B cell (primary cell): Measurements from ENCODE around the gene EYA3. TPM values are rescaled to one million over a fixed set of nuclear protein-coding genes. Genes with fewer than 3 reads are reported as not detected.

Experiments used
- ATAC-seq: fragments of 200-7000 bp; cut with Tn5 transposase; one replicate; pipeline ENCODE4 v1.10.0; 2021; ENCODE audit warnings: low read depth, mild to moderate bottlenecking, moderate number of reproducible peaks, moderate library complexity
- CTCF ChIA-PET: fragments of 350-600 bp; sonication (Branson Sonifier 250); formaldehyde crosslinking; loops from one replicate; lab custom pipeline; 2021; ENCODE audit warnings: antibody characterized with exemption, inconsistent platforms; lab: Charles Lee
- POLR2A ChIA-PET: fragments of 350-600 bp; sonication (Branson Sonifier 250); formaldehyde crosslinking; loops from one replicate; lab custom pipeline; 2021; ENCODE audit warnings: antibody characterized with exemption; lab: Charles Lee
- DNase-seq: peaks from one replicate; pipeline ENCODE4 v3.0.0; 2013
- H2AFZ ChIP-seq: 2 replicates; pipeline ENCODE4 v1.6.1; 2012; ENCODE audit warnings: mild to moderate bottlenecking, low read depth, low read length; ENCODE audit not compliant: insufficient read depth, poor library complexity, severe bottlenecking
- H3K27ac ChIP-seq, 2 donors: 1 replicate in 1 of 2; 2 replicates in 1 of 2; pipeline ENCODE4 v1.5.1; 2012 to 2013; ENCODE audit warnings: low read length in 2 of 2, mild to moderate bottlenecking in 2 of 2, moderate library complexity in 1 of 2
- H3K27me3 ChIP-seq, 4 experiments: fragments of 200-600 bp in 1 of 4; sonication (generic) in 1 of 4; replicated peaks in 1 of 4; 1 replicate in 2 of 4; 2 replicates in 2 of 4; pipeline versions ENCODE4 v1.6.1 to v1.7.0; 2013 to 2016; ENCODE audit warnings: low read length in 3 of 4, mild to moderate bottlenecking in 2 of 4, mixed read lengths in 1 of 4, moderate library complexity in 1 of 4; ENCODE audit not compliant: insufficient read depth in 4 of 4, control insufficient read depth in 3 of 4; ENCODE audit errors: control extremely low read depth in 1 of 4
- H3K36me3 ChIP-seq, 2 experiments: replicated peaks in 1 of 2; 1 replicate in 1 of 2; 2 replicates in 1 of 2; pipeline versions ENCODE4 v1.6.1 to v1.7.1; 2013; ENCODE audit warnings: low read length in 1 of 2; ENCODE audit not compliant: insufficient read depth in 2 of 2, control insufficient read depth in 1 of 2; ENCODE audit errors: control extremely low read depth in 1 of 2, extremely low read depth in 1 of 2
- H3K4me1 ChIP-seq, 2 donors: fragments of 200-600 bp in 1 of 2; sonication (generic) in 1 of 2; 1 replicate in 1 of 2; 2 replicates in 1 of 2; pipeline versions ENCODE4 v1.5.1 to v1.6.1; 2013 to 2017; ENCODE audit warnings: low read length in 2 of 2; ENCODE audit not compliant: control insufficient read depth in 2 of 2, insufficient read depth in 2 of 2
- H3K4me2 ChIP-seq: replicated peaks from 2 replicates; pipeline ENCODE3; 2012; ENCODE audit warnings: mild to moderate bottlenecking, low read depth, low read length; ENCODE audit not compliant: poor library complexity, severe bottlenecking
- H3K4me3 ChIP-seq, 5 experiments: fragments of 200-600 bp in 1 of 5; sonication (generic) in 1 of 5; 1 replicate in 3 of 5; 2 replicates in 2 of 5; pipeline versions ENCODE4 v1.5.1 to v1.7.0; 2011 to 2016; ENCODE audit warnings: low read length in 4 of 5, mild to moderate bottlenecking in 4 of 5, low read depth in 2 of 5, control low read depth in 1 of 5, moderate library complexity in 1 of 5; ENCODE audit not compliant: insufficient read depth in 1 of 5; ENCODE audit errors: control extremely low read depth in 1 of 5, extremely low read depth in 1 of 5
- H3K79me2 ChIP-seq: fragments of 200-600 bp; sonication (generic); one replicate; pipeline ENCODE4 v1.6.0; 2016; ENCODE audit warnings: low read length; ENCODE audit not compliant: control insufficient read depth, insufficient read depth
- H3K9ac ChIP-seq: fragments of 200-600 bp; sonication (generic); 2 replicates; pipeline ENCODE4 v1.6.1; 2017; ENCODE audit warnings: mild to moderate bottlenecking, low read length, moderate library complexity
- H3K9me3 ChIP-seq, 3 donors: one replicate each; pipeline versions ENCODE4 v1.6.1 to v1.7.1; 2013; ENCODE audit warnings: low read length in 2 of 3; ENCODE audit not compliant: control insufficient read depth in 2 of 3, insufficient read depth in 1 of 3; ENCODE audit errors: control extremely low read depth in 1 of 3
- H4K20me1 ChIP-seq: 2 replicates; pipeline ENCODE4 v1.6.0; 2012; ENCODE audit warnings: mild to moderate bottlenecking, low read length; ENCODE audit not compliant: insufficient read depth, control insufficient read depth, poor library complexity, severe bottlenecking
- H3K27ac Mint-ChIP-seq: one replicate; pipeline ENCODE4 v1.8.0; 2021; ENCODE audit warnings: mixed read lengths
- H3K27me3 Mint-ChIP-seq: one replicate; pipeline ENCODE4 v1.8.0; 2021; ENCODE audit warnings: mixed read lengths
- H3K4me1 Mint-ChIP-seq: one replicate; pipeline ENCODE4 v1.8.0; 2021; ENCODE audit warnings: mixed read lengths
- H3K4me3 Mint-ChIP-seq: one replicate; pipeline ENCODE4 v1.8.0; 2021; ENCODE audit warnings: mixed read lengths
- H3K9me3 Mint-ChIP-seq: one replicate; pipeline ENCODE4 v1.8.0; 2022; ENCODE audit warnings: mixed read lengths; ENCODE audit not compliant: insufficient read depth
- EZH2 ChIP-seq: IDR thresholded peaks from 2 replicates; pipeline ENCODE4 v1.6.1; 2012; ENCODE audit warnings: borderline replicate concordance, low read depth, mild to moderate bottlenecking, moderate library complexity, low read length; ENCODE audit not compliant: insufficient read depth, poor library complexity, severe bottlenecking
- WGBS: methylation state at CpG from one replicate; pipeline ENCODE4 v1.1.5; 2013; ENCODE audit warnings: missing lambda C conversion rate; ENCODE audit not compliant: insufficient coverage; 5-methylcytosine and 5-hydroxymethylcytosine counted together
- intact Hi-C: fragments of 100-400 bp; cut with micrococcal nuclease; formaldehyde crosslinking; loops from one replicate; pipeline ENCODE4 v1.10.0; 2022
- polyA plus RNA-seq: library from polyadenylated mRNA; depleted of rRNA; stranded (reverse); fragments of >200 nt; gene quantifications from 2 replicates; pipeline ENCODE4 v1.2.3, GENCODE V29; 2012
- total RNA-seq, 2 donors: library from RNA; stranded (reverse); fragments of 120-200 nt in 1 of 2; gene quantifications; 1 replicate in 1 of 2; 2 replicates in 1 of 2; pipeline versions ENCODE4 v1.2.3 to v1.2.4, GENCODE V29; 2013 to 2022
- TF ChIP-seq, protein P1 (sequence below): fragments of 200-600 bp; IDR thresholded peaks from one replicate; pipeline ENCODE4 v1.8.0; 2022; ENCODE audit warnings: antibody characterized with exemption, mild to moderate bottlenecking

The EYA3 gene
- total and polyA plus RNA-seq, 2 donors (not counting 1 experiment from before 2014, with no cell fraction given), result 14.1 to 31.3 TPM

DNA sequence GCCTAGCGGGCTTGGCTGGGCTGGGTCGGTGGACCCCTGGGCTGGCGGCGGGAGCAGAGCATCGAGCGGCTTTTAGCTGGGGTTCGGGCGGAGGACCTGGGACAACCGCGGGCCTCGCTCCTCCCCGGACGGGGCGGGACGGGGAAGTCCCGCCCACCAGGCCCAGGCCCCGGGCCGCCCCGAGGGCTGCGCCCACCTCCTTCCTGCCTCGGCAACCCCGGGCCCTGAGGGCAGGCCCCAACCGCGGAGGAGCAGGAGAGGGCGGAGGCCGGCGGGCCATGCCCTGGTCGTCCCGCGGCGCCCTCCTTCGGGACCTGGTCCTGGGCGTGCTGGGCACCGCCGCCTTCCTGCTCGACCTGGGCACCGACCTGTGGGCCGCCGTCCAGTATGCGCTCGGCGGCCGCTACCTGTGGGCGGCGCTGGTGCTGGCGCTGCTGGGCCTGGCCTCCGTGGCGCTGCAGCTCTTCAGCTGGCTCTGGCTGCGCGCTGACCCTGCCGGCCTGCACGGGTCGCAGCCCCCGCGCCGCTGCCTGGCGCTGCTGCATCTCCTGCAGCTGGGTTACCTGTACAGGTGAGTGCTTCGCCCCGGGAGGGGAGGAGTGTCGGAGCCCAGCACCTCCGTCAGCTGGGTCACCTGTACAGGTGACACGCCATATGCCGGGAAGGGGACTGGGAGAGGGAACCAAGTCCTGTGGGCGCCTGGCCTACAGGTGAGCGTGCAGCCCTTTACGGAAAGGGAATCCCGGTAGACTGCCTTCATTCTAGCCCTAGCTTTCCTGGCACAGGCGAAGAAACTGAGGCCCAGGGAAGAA lies 128.4 kb downstream of the EYA3 start, which contains the start of gene XKR8:
Gene XKR8, plus strand, starts transcription at position 182 of the 812 bp plus-strand sequence. Its CDS starts 97 bp downstream, at position 279.
- Histone ChIP-seq H3K4me2 (peak within 1 kb of the TSS; percentile 100), H3K4me1 (peaks cover 14 to 17% of the 10 kb centered on the region in 2 donors), H3K27ac (peak within 1 kb of the TSS; percentile 51 to 82), H3K36me3 (peaks cover 0 to 8% of the 10 kb centered on the region in 2 experiments), H3K9ac (peak within 1 kb of the TSS; percentile 97), H3K79me2 (peaks cover 28% of the 10 kb centered on the region), H3K9me3 (no peaks in the 10 kb centered on the region), H3K4me3 (peak within 1 kb of the TSS; percentile 63 to 92 (median 85)), H3K27me3 (peaks cover 0 to 3% (median 0%) of the 10 kb centered on the region in 4 experiments), H2AFZ (peak within 1 kb of the TSS; percentile 100), H4K20me1 (peaks cover 9% of the 10 kb centered on the region)
- Mint-ChIP-seq H3K27ac (peak within 1 kb of the TSS; percentile 89), H3K27me3 (no peaks in the 10 kb centered on the region), H3K4me3 (peak within 1 kb of the TSS; percentile 93), H3K4me1 (peaks cover 16% of the 10 kb centered on the region), H3K9me3 (no peaks in the 10 kb centered on the region)
- TF ChIP-seq, protein P1, sequence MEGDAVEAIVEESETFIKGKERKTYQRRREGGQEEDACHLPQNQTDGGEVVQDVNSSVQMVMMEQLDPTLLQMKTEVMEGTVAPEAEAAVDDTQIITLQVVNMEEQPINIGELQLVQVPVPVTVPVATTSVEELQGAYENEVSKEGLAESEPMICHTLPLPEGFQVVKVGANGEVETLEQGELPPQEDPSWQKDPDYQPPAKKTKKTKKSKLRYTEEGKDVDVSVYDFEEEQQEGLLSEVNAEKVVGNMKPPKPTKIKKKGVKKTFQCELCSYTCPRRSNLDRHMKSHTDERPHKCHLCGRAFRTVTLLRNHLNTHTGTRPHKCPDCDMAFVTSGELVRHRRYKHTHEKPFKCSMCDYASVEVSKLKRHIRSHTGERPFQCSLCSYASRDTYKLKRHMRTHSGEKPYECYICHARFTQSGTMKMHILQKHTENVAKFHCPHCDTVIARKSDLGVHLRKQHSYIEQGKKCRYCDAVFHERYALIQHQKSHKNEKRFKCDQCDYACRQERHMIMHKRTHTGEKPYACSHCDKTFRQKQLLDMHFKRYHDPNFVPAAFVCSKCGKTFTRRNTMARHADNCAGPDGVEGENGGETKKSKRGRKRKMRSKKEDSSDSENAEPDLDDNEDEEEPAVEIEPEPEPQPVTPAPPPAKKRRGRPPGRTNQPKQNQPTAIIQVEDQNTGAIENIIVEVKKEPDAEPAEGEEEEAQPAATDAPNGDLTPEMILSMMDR, result peak; percentile 48
- no peak for TF ChIP-seq EZH2
- peak; percentile 98 for ATAC-seq
- 2% methylated on average over 68 of the region's 68 CpGs for WGBS
- ChIA-PET POLR2A (interaction anchor here (0.5 to 1.5 kb wide), 5 partner anchors 85 to 1095 kb away, joined by 3 to 4 read pairs (median 4); partner anchors contain the start of gene FAM76A), CTCF (interaction anchor here (0.6 to 1.3 kb wide), 4 partner anchors 10 to 103 kb away, joined by 3 to 5 read pairs (median 4); no protein-coding TSS in a partner anchor)
- intact Hi-C loops, result loop anchor here (1.0 to 5.0 kb wide), 3 partner anchors 85 to 187 kb away; partner anchors contain the start of gene STX12
- DNase-seq, result peak; percentile 88
